Right atrium auricular region (tissue), 2 donors: ENCODE measurements around the gene SIRT4. TPM values are rescaled to one million over a fixed set of nuclear protein-coding genes. Genes with fewer than 3 reads are reported as not detected.

Experiments used
- DNase-seq: peaks from one replicate; pipeline ENCODE4 v3.0.0-alpha.2; 2019; ENCODE audit warnings: low spot score
- H3K27ac ChIP-seq, 2 donors: fragments of 200-600 bp; sonication (generic); 1 replicate in 1 of 2; 2 replicates in 1 of 2; pipeline ENCODE4 v1.5.1; 2016 to 2019
- H3K27me3 ChIP-seq, 2 donors: fragments of 200-600 bp; sonication (generic); one replicate each; pipeline versions ENCODE4 v1.5.1 to v1.6.0; 2017 to 2019
- H3K36me3 ChIP-seq: fragments of 200-600 bp; sonication (generic); one replicate; pipeline ENCODE4 v1.5.1; 2016
- H3K4me1 ChIP-seq, 2 donors: fragments of 200-600 bp; sonication (generic); one replicate each; pipeline versions ENCODE4 v1.5.1 to v1.6.0; 2017 to 2019
- H3K4me3 ChIP-seq, 2 donors: fragments of 200-600 bp; sonication (generic); 1 replicate in 1 of 2; 2 replicates in 1 of 2; pipeline ENCODE4 v1.5.1; 2017 to 2019; ENCODE audit warnings: mild to moderate bottlenecking in 1 of 2, moderate library complexity in 1 of 2
- H3K9me3 ChIP-seq, 2 donors: fragments of 200-600 bp; sonication (generic); one replicate each; pipeline ENCODE4 v1.5.1; 2019
- total RNA-seq, 2 donors: library from RNA; depleted of rRNA; stranded (reverse); fragments of >200 nt; gene quantifications; one replicate each; pipeline ENCODE4 v1.1.0, GENCODE V29; 2016
- TF ChIP-seq, protein P1 (sequence below), 2 donors: fragments of 200-600 bp; sonication (generic); IDR thresholded peaks; one replicate each; pipeline ENCODE4 v1.5.1; 2019; ENCODE audit warnings: antibody characterized with exemption in 2 of 2

SIRT4 gene
- total RNA-seq, 2 donors from 2014 or later: 3.1 to 5.6 TPM

DNA sequence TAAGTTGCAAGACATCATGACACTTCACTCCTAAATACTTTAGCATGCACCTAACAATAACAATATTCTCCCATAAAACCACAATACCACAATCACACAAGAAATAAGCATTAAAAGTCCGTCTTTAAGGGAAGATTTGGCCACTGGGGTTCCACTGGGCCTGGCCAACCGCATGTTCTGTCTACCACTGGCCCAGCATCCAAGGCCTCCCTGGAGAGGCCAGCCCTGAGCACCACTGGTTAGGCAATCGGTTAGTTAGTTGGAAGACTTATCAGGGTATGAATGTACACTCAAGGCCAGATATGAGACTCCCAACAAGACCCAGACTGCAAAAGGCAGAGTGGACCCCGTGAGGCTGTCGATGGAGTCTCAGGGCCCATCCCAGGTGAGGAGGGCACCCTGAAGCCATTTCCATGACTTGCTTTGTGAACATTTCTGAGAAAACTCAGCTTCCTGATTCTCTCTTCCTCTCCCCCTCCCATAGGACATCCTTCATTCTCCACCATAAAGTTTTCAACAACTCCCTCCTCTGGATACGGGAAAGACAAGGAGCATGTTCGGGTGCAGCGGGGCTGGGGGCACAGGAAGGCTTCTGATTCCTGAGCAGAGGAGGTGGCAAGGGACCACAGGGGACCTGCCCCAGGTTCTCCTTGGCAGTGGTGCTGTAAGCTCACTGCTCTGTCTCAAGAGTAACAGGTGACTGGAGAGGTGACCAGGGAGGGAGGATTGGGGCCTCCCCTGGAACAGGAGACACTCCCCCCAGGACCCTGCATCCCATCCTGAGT lies 42.5 kb upstream of the SIRT4 start:
- peak overlapping the region; percentile 47 to 90 for H3K27ac ChIP-seq
- DNase-seq: no peak
- H3K9me3 ChIP-seq: no peaks in the 10 kb centered on the region
- TF ChIP-seq, protein P1, sequence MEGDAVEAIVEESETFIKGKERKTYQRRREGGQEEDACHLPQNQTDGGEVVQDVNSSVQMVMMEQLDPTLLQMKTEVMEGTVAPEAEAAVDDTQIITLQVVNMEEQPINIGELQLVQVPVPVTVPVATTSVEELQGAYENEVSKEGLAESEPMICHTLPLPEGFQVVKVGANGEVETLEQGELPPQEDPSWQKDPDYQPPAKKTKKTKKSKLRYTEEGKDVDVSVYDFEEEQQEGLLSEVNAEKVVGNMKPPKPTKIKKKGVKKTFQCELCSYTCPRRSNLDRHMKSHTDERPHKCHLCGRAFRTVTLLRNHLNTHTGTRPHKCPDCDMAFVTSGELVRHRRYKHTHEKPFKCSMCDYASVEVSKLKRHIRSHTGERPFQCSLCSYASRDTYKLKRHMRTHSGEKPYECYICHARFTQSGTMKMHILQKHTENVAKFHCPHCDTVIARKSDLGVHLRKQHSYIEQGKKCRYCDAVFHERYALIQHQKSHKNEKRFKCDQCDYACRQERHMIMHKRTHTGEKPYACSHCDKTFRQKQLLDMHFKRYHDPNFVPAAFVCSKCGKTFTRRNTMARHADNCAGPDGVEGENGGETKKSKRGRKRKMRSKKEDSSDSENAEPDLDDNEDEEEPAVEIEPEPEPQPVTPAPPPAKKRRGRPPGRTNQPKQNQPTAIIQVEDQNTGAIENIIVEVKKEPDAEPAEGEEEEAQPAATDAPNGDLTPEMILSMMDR (IDR thresholded peaks at IDR 0.05): no peak
- no peaks in the 10 kb centered on the region for H3K27me3 ChIP-seq
- peaks cover 12% of the 10 kb centered on the region for H3K36me3 ChIP-seq
- H3K4me1 ChIP-seq: peaks cover 0 to 100% of the 10 kb centered on the region in 2 donors
- H3K4me3 ChIP-seq: no peak overlapping the region

DNA sequence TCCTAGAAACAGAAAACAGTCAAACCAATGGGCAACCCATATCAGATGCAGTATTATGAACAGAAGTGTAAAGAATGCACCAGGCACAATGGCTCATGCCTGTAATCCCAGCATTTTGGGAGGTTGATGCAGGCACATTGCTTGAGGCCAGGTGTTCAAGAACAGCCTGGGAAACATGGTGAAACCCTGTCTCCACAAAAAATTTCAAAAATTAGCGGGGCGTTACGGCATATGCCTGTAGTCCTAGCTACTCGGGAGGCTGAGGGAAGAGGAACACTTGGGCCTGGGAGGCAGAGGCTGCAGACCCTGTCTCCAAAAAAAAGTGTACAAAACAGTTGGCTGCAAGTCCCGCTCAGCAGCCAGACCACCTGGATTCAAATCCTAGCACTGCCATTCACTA lies 41.5 kb upstream of the SIRT4 start:
- Histone ChIP-seq H3K27ac (no peak overlapping the region), H3K27me3 (no peaks in the 10 kb centered on the region), H3K9me3 (no peaks in the 10 kb centered on the region), H3K4me3 (no peak overlapping the region), H3K36me3 (peaks cover 4% of the 10 kb centered on the region), H3K4me1 (peaks cover 0 to 94% of the 10 kb centered on the region in 2 donors)
- no peak for DNase-seq
- TF ChIP-seq, protein P1 (IDR thresholded peaks at IDR 0.05): no peak

DNA sequence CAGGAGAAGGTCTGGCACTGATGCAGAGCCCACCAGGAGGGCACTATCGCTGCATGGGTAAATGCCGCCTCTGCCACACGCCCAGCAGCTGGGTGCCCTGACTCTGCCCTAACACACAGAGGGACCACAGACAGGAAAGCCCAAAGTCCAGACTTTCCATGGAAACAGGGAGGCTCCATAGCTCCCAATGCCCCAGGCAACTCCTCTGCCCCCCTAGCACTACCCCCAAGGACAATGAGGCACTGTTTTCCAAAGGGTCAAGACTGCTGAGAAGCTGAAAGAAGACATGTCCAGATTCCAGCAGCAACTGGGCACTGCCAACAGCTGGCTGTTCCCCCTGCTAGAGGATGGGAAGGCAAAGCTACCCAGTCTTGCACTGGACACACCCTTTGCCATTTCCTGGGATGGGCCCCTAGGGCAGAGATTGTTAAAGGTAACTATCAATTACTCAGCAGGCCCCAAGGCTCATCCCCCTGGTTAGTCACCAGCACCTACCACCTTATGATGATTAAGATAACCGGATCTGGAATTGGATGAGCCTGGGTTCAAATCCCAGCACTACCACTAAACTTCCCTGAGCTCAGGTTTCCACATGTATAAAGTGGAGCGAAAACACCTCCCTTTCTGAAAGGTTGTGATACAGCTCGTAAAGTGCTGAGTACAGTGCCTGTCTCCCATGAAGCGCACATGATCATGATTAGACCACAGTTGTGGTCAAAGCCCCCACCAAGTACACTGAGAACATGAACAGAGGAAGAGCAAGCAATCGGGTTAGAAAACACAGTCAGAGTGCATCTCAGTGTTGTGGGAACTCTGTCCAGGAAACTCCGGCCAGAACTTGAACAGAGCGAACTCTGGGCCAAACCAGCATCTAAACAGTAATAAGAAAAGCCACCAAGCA lies 39.9 kb upstream of the SIRT4 start:
- H3K9me3 ChIP-seq: no peaks in the 10 kb centered on the region
- TF ChIP-seq, protein P1 (IDR thresholded peaks at IDR 0.05): no peak
- no peaks in the 10 kb centered on the region for H3K27me3 ChIP-seq
- H3K27ac ChIP-seq: peak overlapping the region; percentile 92 to 96
- peak overlapping the region in 1 of 2 donors; percentile 89 for H3K4me3 ChIP-seq
- no peak for DNase-seq
- peaks cover 0 to 82% of the 10 kb centered on the region in 2 donors for H3K4me1 ChIP-seq
- no peaks in the 10 kb centered on the region for H3K36me3 ChIP-seq

DNA sequence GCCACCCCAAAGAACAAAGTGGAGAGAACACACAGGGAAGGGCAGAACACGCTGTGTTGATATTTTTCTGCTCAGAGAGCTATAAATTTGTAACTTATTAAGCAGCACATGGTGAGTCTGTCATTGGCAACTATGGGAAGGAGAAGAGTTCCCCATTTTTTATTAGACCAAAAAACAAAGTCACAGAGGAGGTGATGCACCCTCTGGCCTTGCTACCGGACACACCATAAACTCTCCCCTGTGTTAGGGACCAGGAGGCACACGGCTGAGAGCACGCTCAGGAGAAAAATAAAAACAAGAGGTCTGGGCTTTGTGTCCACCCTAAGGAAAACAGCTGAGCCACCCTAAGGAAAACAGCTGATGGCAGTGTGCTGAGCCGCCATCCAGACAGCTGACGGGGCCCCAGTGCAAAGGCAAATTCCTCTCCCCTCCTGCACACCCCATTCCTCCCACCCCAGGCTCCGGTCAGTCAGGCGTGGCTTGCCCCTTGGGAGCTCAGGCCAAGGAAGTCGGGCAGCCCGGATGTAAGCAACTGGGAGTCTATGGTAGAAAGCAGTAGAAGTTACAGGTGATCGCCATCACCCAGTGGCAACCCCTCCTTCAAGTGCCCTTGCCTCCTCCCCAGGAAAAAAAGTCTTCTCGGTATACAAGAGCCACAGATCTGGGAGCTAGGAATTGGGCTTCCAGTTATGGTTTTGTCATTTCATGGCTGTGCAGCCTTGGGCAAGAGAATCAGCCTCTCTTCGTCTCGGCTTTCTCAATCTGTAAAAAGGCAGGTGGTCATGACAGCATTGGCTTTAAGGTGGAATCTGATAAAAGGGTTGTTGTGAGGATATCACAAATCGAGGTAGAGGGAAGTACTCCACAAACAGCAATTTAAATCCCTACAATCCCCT lies 39.0 kb upstream of the SIRT4 start:
- no peak for DNase-seq
- H3K4me3 ChIP-seq: peak overlapping the region; percentile 89 to 100
- H3K27ac ChIP-seq: peak overlapping the region; percentile 92 to 96
- H3K9me3 ChIP-seq: no peaks in the 10 kb centered on the region
- peaks cover 0 to 73% of the 10 kb centered on the region in 2 donors for H3K4me1 ChIP-seq
- no peaks in the 10 kb centered on the region for H3K36me3 ChIP-seq
- H3K27me3 ChIP-seq: no peaks in the 10 kb centered on the region
- TF ChIP-seq, protein P1 (IDR thresholded peaks at IDR 0.05): no peak

- Histone ChIP-seq H3K9me3 (no peaks in the 10 kb centered on the region), H3K27ac (peak overlapping the region; percentile 92 to 96), H3K4me3 (peak overlapping the region; percentile 89 to 100), H3K4me1 (peaks cover 0 to 67% of the 10 kb centered on the region in 2 donors), H3K36me3 (no peaks in the 10 kb centered on the region), H3K27me3 (no peaks in the 10 kb centered on the region)
- DNase-seq: no peak
- TF ChIP-seq, protein P1 (IDR thresholded peaks at IDR 0.05): no peak
Observed at GRCh38 chr12:120263748-120264085, 38.4 kb upstream of the SIRT4 start.
